PFSK-1 (cell line): Measurements from ENCODE around the gene CD276.
A peak's percentile ranks its signal among the peaks of the same experiment; 100 is the strongest.

Source experiments
- FOXP2 ChIP-seq: optimal IDR thresholded peaks from 2 replicates; pipeline ENCODE3; 2011; ENCODE audit warnings: borderline replicate concordance, control low read depth, inconsistent platforms; ENCODE audit not compliant: insufficient read depth; ENCODE audit errors: extremely low read length, extremely low read depth
- POLR2AphosphoS5 ChIP-seq: IDR thresholded peaks from 2 replicates; pipeline ENCODE4 v1.6.1; 2012; ENCODE audit warnings: low read depth, mild to moderate bottlenecking, control low read depth, low read length, moderate library complexity
- REST ChIP-seq, 2 experiments: IDR thresholded peaks; 2 replicates each; pipeline versions ENCODE4 v1.6.1 to v1.8.0; 2011 to 2012; ENCODE audit warnings: low read depth in 2 of 2, low read length in 2 of 2, control low read depth in 1 of 2, inconsistent platforms in 1 of 2, mild to moderate bottlenecking in 1 of 2, moderate library complexity in 1 of 2; ENCODE audit not compliant: insufficient read depth in 1 of 2
- SIN3A ChIP-seq: IDR thresholded peaks from 2 replicates; pipeline ENCODE4 v1.6.1; 2012; ENCODE audit warnings: mild to moderate bottlenecking, low read length, moderate library complexity, borderline replicate concordance; ENCODE audit not compliant: insufficient read depth
- TAF1 ChIP-seq: IDR thresholded peaks from 2 replicates; pipeline ENCODE4 v1.6.1; 2012; ENCODE audit warnings: low read length, control low read depth, borderline replicate concordance; ENCODE audit not compliant: insufficient read depth

The CD276 gene

GRCh38 chr15:73717802-73718201 is 33.6 kb downstream of the CD276 start:
- TF ChIP-seq SIN3A (no peak), POLR2AphosphoS5 (no peak), REST (IDR thresholded peaks at IDR 0.05; ENCODE audit: insufficient read depth in 1 of 2, low read depth in 2 of 2, low read length in 2 of 2) (no peak), FOXP2 (no peak), TAF1 (no peak)

- TF ChIP-seq POLR2AphosphoS5 (no peak), FOXP2 (no peak), SIN3A (no peak), REST (IDR thresholded peaks at IDR 0.05; ENCODE audit: insufficient read depth in 1 of 2, low read depth in 2 of 2, low read length in 2 of 2) (no peak), TAF1 (no peak)
Measured at GRCh38 chr15:73718694-73719093, 34.5 kb downstream of the CD276 start.

- peak in 1 of 2 experiments; percentile 80; a peak in 2 of 4 replicates for TF ChIP-seq REST (IDR thresholded peaks at IDR 0.05; ENCODE audit: insufficient read depth in 1 of 2, low read depth in 2 of 2, low read length in 2 of 2)
- no peak for TF ChIP-seq FOXP2
Measured at GRCh38 chr15:73722425-73722824, 38.2 kb downstream of the CD276 start.

DNA sequence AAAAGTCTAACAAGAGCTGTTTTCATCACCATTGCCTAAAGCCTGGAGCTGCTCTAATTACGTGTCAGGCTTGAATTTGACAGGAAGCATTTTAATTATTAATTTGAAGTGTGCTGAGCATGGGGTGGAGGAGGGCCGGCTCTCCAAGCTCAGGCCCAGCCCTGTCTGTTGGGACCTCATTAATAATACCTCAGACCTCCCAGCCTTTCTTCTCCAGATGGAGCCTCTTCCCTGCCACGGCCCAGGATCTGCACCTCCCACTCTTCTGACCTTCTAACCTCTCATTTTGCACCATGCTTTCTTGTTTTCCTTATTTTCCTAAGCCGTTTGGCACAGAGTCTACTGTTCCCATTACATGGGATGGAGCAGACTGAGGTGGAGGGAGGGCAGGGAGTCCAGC is 39.0 kb downstream of the CD276 start:
- no peak for TF ChIP-seq REST (IDR thresholded peaks at IDR 0.05; ENCODE audit: insufficient read depth in 1 of 2, low read depth in 2 of 2, low read length in 2 of 2)
- TF ChIP-seq SIN3A, result no peak
- no peak for TF ChIP-seq TAF1
- no peak for TF ChIP-seq FOXP2
- TF ChIP-seq POLR2AphosphoS5, result no peak

DNA sequence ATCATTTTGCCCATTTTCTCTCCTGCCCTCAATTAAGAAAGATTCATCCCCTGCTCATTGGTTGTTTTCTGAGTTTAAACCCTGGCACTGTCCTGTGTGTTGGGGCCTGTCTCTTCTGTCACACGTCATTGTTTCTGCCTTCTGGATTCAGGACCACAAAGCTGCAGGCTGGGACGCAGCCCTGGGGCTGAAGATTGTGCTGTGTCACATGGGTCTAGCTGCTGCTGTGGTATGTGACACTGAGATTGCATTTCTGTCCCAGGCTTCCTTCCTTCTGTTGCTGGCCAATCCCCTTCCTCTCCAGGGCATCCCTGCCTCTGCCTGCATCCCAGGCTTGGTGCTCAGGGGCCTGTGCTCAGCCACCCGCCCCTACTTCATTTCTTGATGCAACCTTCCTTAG is 40.0 kb downstream of the CD276 start:
- no peak for TF ChIP-seq TAF1
